Coronary artery (tissue), 2 donors: Measurements from ENCODE around the gene DNMT1.

Source experiments
- DNase-seq: peaks from one replicate; pipeline ENCODE4 v3.0.0-alpha.2; 2017; ENCODE audit warnings: low spot score
- H3K27ac ChIP-seq, 2 donors: fragments of 200-600 bp; sonication (generic); one replicate each; pipeline ENCODE4 v1.5.1; 2016 to 2019
- H3K4me3 ChIP-seq: fragments of 200-600 bp; sonication (generic); 2 replicates; pipeline ENCODE4 v1.5.1; 2016; ENCODE audit warnings: mild to moderate bottlenecking, moderate library complexity
- TF ChIP-seq, protein P1 (sequence below): fragments of 200-600 bp; sonication (generic); IDR thresholded peaks from one replicate; pipeline ENCODE4 v1.5.1; 2019; ENCODE audit warnings: antibody characterized with exemption

Gene DNMT1

DNA sequence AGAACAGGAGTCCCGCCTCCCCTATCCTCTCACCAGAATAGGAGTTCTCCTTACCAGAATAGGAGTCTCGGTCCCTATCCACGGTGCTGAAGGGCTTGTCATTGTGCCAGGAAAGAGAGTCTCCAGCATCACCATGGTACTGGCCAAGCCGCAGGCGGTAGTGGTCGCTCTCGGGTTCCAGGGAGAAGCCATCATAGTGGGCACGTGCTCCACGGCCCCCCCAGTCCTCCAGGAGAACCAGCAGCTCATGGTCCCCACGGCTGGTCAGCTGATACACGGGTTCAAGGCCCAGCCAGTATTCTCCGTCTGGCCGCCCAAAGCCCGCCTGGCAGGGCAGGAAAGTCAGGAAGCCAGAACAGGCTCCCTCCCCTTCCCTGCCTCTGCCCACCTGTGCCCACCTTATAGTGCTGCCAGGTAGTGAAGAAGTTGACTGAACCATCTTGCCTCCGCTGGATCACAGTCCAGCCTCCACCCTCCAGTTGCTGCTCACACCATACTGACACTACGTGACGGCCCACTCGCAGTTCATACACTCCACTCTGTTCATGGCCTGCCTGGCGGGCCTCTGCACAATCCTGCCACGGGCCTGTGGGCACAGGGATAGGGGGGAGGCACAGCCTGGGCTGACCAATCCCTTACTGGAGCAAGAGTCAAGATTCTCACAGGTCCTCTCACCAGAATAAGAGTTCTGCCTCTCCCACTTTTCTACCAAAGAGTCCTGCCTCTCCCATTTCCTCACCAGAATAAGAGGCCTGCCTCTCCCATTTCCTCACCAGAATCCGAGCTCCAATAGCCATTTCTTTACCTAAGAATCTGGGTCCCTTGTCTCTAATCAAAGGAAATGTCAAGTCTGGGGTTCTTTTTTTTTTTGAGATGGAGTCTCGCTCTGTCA is 101.2 kb downstream of the DNMT1 start:
- Histone ChIP-seq H3K4me3 (no peak overlapping the region), H3K27ac (no peak overlapping the region)
- TF ChIP-seq, protein P1, sequence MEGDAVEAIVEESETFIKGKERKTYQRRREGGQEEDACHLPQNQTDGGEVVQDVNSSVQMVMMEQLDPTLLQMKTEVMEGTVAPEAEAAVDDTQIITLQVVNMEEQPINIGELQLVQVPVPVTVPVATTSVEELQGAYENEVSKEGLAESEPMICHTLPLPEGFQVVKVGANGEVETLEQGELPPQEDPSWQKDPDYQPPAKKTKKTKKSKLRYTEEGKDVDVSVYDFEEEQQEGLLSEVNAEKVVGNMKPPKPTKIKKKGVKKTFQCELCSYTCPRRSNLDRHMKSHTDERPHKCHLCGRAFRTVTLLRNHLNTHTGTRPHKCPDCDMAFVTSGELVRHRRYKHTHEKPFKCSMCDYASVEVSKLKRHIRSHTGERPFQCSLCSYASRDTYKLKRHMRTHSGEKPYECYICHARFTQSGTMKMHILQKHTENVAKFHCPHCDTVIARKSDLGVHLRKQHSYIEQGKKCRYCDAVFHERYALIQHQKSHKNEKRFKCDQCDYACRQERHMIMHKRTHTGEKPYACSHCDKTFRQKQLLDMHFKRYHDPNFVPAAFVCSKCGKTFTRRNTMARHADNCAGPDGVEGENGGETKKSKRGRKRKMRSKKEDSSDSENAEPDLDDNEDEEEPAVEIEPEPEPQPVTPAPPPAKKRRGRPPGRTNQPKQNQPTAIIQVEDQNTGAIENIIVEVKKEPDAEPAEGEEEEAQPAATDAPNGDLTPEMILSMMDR = no peak
- DNase-seq = no peak

GRCh38 chr19:10092648-10093294 is 102.0 kb downstream of the DNMT1 start:
- DNase-seq = no peak
- no peak overlapping the region for H3K4me3 ChIP-seq
- H3K27ac ChIP-seq = no peak overlapping the region
- TF ChIP-seq, protein P1 = no peak

DNA sequence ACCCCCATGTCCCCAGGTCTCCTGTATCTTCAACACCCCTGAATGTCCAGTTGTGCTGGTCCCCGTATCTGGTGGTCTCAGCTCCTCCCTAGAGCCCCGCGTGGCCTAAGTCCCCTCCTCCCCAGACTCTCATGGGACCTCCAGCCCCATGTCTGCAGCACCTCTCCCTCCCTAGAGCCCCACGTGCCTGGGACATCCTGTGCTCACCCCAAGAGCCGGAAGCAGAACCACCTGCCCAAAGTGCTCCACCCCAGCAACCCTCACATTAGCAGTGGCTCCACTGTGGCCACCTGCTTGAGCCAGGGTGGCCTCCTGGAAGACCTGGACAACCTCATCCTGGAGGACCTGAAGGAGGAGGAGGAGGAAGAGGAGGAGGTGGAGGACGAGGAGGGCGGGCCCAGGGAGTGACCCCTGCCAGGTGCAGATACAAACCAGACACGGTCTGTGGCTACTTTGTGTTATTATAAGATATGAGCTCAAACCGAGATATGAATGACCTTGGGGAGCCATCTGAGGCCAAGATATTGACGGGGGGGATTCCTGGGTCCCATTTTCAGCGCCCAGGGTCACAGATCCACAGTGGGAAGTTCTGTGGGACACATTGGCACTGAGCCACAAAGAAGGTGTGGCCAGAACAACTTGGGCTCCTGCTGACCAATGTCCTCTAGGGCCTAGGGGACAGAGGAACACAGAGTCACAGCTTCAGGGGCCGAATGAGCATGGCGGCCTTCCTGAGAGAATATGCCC is 102.7 kb downstream of the DNMT1 start:
- H3K27ac ChIP-seq = no peak overlapping the region
- TF ChIP-seq, protein P1 = no peak
- no peak for DNase-seq
- H3K4me3 ChIP-seq = no peak overlapping the region

GRCh38 chr19:10091370-10091687 is 103.4 kb downstream of the DNMT1 start:
- TF ChIP-seq, protein P1 = no peak
- Histone ChIP-seq H3K4me3 (no peak overlapping the region), H3K27ac (no peak overlapping the region)
- DNase-seq = no peak

GRCh38 chr19:10089801-10090375 is 104.9 kb downstream of the DNMT1 start:
- TF ChIP-seq, protein P1 = no peak

DNA sequence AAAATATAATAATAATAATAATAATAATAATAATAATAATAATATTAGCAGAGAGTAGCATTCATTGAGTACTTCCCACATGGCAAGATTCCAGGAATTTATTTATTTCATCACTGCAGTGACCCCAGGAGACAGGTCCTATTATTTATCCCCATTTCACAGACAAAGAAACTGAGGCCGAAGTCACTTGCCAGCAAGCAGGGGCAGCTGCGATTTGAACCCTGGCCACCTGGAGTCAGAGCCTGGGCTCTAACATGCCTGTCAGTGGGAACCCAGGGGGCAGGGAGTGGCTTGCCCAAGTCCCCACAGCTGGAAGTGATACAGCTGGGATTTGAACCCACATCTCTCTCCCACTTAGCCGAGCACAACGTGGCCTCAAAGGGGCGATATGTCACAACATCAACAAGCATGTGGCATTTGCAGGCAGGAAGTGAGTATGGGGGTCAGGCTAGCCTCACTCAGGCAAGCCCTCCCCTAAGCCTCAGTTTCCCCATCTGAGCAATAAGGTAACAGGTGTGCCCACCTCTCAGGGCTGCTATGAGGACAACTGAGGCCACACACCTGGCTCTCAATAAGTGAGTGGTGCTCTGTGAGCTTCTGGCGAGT is 105.7 kb downstream of the DNMT1 start:
- DNase-seq = no peak
- Histone ChIP-seq H3K4me3 (no peak overlapping the region), H3K27ac (no peak overlapping the region)
- TF ChIP-seq, protein P1 = no peak

More at GRCh38 chr19:10089801-10090375, 104.9 kb downstream of the DNMT1 start:
- DNase-seq = no peak
- no peak overlapping the region for H3K4me3 ChIP-seq
- no peak overlapping the region for H3K27ac ChIP-seq
